HepG2 (cell line): ENCODE results near the gene PLSCR3. TPM values are rescaled to one million over a fixed set of nuclear protein-coding genes. Genes with fewer than 3 reads are reported as not detected.

Experiments
- AKAP8 ChIP-seq: sonication (generic); formaldehyde crosslinking; IDR thresholded peaks from 2 replicates; pipeline ENCODE4 v1.5.1; 2020; ENCODE audit warnings: mild to moderate bottlenecking, missing genetic modification reagents
- BCL3 ChIP-seq: sonication (generic); formaldehyde crosslinking; IDR thresholded peaks from 2 replicates; pipeline ENCODE4 v1.5.1; 2020; ENCODE audit warnings: mild to moderate bottlenecking, missing genetic modification reagents, moderate library complexity
- ETV5 ChIP-seq: IDR thresholded peaks from 2 replicates; pipeline ENCODE4 v1.6.1; 2018; ENCODE audit warnings: missing biosample characterization, missing genetic modification reagents, inconsistent platforms, borderline replicate concordance
- HDAC1 ChIP-seq: sonication (generic); formaldehyde crosslinking; IDR thresholded peaks from 2 replicates; pipeline ENCODE4 v1.5.1; 2020; ENCODE audit warnings: mild to moderate bottlenecking, missing genetic modification reagents
- HNRNPL ChIP-seq: fragments of 200-400 bp; formaldehyde crosslinking; IDR thresholded peaks from 2 replicates; pipeline ENCODE4 v1.6.1; 2017; ENCODE audit warnings: mild to moderate bottlenecking, low read depth, low read length
- MAF1 ChIP-seq: sonication (generic); formaldehyde crosslinking; IDR thresholded peaks from 2 replicates; pipeline ENCODE4 v1.5.0; 2020; ENCODE audit warnings: missing genetic modification reagents, borderline replicate concordance
- MTERF4 ChIP-seq: sonication (generic); formaldehyde crosslinking; IDR thresholded peaks from 2 replicates; pipeline ENCODE4 v1.8.0; 2023; ENCODE audit warnings: mild to moderate bottlenecking, missing genetic modification reagents
- MXD4 ChIP-seq: IDR thresholded peaks from 2 replicates; pipeline ENCODE4 v1.6.1; 2016; ENCODE audit warnings: mild to moderate bottlenecking, missing biosample characterization, missing genetic modification reagents
- NFIB ChIP-seq: sonication (generic); formaldehyde crosslinking; IDR thresholded peaks from 2 replicates; pipeline ENCODE4 v1.9.0; 2021; ENCODE audit warnings: missing genetic modification reagents, mild to moderate bottlenecking, borderline replicate concordance
- PHF20 ChIP-seq: sonication (generic); formaldehyde crosslinking; IDR thresholded peaks from 2 replicates; pipeline ENCODE4 v1.5.0; 2020; ENCODE audit warnings: mild to moderate bottlenecking, missing genetic modification reagents
- PHF5A ChIP-seq: IDR thresholded peaks from one replicate; pipeline ENCODE4 v1.6.1; 2018; ENCODE audit warnings: low read depth, missing genetic modification reagents; ENCODE audit not compliant: unreplicated experiment
- POGZ ChIP-seq: sonication (generic); formaldehyde crosslinking; IDR thresholded peaks from 2 replicates; pipeline ENCODE4 v1.4.0; 2020; ENCODE audit warnings: mild to moderate bottlenecking, missing genetic modification reagents
- PRDM4 ChIP-seq: sonication (generic); formaldehyde crosslinking; IDR thresholded peaks from 2 replicates; pipeline ENCODE4 v1.9.0; 2021; ENCODE audit warnings: missing genetic modification reagents, borderline replicate concordance
- SP1 ChIP-seq, 2 experiments: fragments of 450-650 bp in 1 of 2; sonication (generic) in 1 of 2; formaldehyde crosslinking in 1 of 2; IDR thresholded peaks; 2 replicates each; pipeline versions ENCODE4 v1.4.0 to v1.6.1; 2016 to 2020; ENCODE audit warnings: missing genetic modification reagents in 1 of 2
- THAP11 ChIP-seq: IDR thresholded peaks from 2 replicates; pipeline ENCODE4 v1.6.1; 2016; ENCODE audit warnings: missing biosample characterization, missing genetic modification reagents
- TMF1 ChIP-seq: sonication (generic); formaldehyde crosslinking; IDR thresholded peaks from 2 replicates; pipeline ENCODE4 v1.8.1; 2022; ENCODE audit warnings: low read depth, missing genetic modification reagents
- XRCC5 ChIP-seq: fragments of 200-400 bp; formaldehyde crosslinking; optimal IDR thresholded peaks from 2 replicates; pipeline ENCODE3; 2017; ENCODE audit warnings: mild to moderate bottlenecking, low read length
- ZBTB3 ChIP-seq: sonication (generic); formaldehyde crosslinking; IDR thresholded peaks from 2 replicates; pipeline ENCODE4 v1.4.0; 2020; ENCODE audit warnings: low read depth, mild to moderate bottlenecking, moderate library complexity, missing genetic modification reagents, borderline replicate concordance
- ZBTB39 ChIP-seq: sonication (generic); formaldehyde crosslinking; IDR thresholded peaks from 2 replicates; pipeline ENCODE4 v1.5.0; 2020; ENCODE audit warnings: missing genetic modification reagents
- ZMAT5 ChIP-seq: sonication (generic); formaldehyde crosslinking; IDR thresholded peaks from 2 replicates; pipeline ENCODE4 v1.5.0; 2020; ENCODE audit warnings: mild to moderate bottlenecking, low read depth, missing genetic modification reagents, borderline replicate concordance
- ZNF530 ChIP-seq: sonication (generic); formaldehyde crosslinking; IDR thresholded peaks from 2 replicates; pipeline ENCODE4 v1.5.0; 2020; ENCODE audit warnings: low read depth, mild to moderate bottlenecking, missing genetic modification reagents
- ZNF589 ChIP-seq: sonication (generic); formaldehyde crosslinking; conservative IDR thresholded peaks from 2 replicates; pipeline ENCODE4 v1.8.0; 2022; ENCODE audit warnings: mild to moderate bottlenecking, moderate library complexity, missing genetic modification reagents
- polyA plus RNA-seq, 8 experiments: library from polyadenylated mRNA; depleted of rRNA in 3 of 8; stranded (reverse) in 7 of 8; unstranded in 1 of 8; fragments of >200 nt; fragmentation: Illumina TruSeq in 4 of 8; extraction: Trizol in 4 of 8; gene quantifications; 2 replicates each; pipeline versions ENCODE4 v1.2.1 to v1.2.3, GENCODE V29; 2011 to 2016; ENCODE audit warnings: low read depth in 4 of 8, missing spikeins in 1 of 8, mixed read lengths in 1 of 8; ENCODE audit not compliant: insufficient read depth in 1 of 8
- total RNA-seq, 5 experiments: library from RNA; depleted of rRNA; stranded (reverse); fragments of >200 nt; fragmentation: Illumina TruSeq; extraction: Trizol; gene quantifications; 2 replicates each; pipeline ENCODE4 v1.2.3, GENCODE V29; 2016; ENCODE audit warnings: low read depth in 1 of 5

PLSCR3 gene
- total and polyA plus RNA-seq, 2 of the 13 experiments (the other 11 are each of a cell fraction or from before 2014, with no cell fraction given), result 5.6 to 6.2 TPM

GRCh38 chr17:7356072-7356549, 38.2 kb downstream of the PLSCR3 start (continued):
- TF ChIP-seq ZMAT5, result no peak
- peak; percentile 81 for TF ChIP-seq THAP11 (CRISPR knock-in tag)
- TF ChIP-seq ETV5 (CRISPR knock-in tag), result peak; percentile 34; the same call in 1 of the 2 replicates
- TF ChIP-seq HDAC1 (CRISPR knock-in tag), result peak; percentile 35; the same call in 1 of the 2 replicates
- no peak for TF ChIP-seq SP1 (IDR thresholded peaks at IDR 0.05)
- TF ChIP-seq SP1 (CRISPR knock-in tag; IDR thresholded peaks at IDR 0.05), result peak; percentile 48; the same call in 1 of the 2 replicates
- TF ChIP-seq MAF1, result no peak
- TF ChIP-seq HNRNPL, result peak; percentile 70; the same call in 1 of the 2 replicates
- TF ChIP-seq MTERF4 (CRISPR knock-in tag), result no peak; the same call in 1 of the 2 replicates
- no peak for TF ChIP-seq ZNF589 (CRISPR knock-in tag)
- TF ChIP-seq POGZ (CRISPR knock-in tag), result 0 out of 2 replicates have a peak, but pooled peaks have one; percentile 18
- peak; percentile 35; the same call in 1 of the 2 replicates for TF ChIP-seq AKAP8 (CRISPR knock-in tag)
- no peak for TF ChIP-seq PRDM4 (CRISPR knock-in tag)
- TF ChIP-seq NFIB (CRISPR knock-in tag), result no peak
- no peak for TF ChIP-seq TMF1 (CRISPR knock-in tag)
- TF ChIP-seq ZNF530 (CRISPR knock-in tag), result no peak
- TF ChIP-seq ZBTB39 (CRISPR knock-in tag), result no peak
- 0 out of 2 replicates have a peak, but pooled peaks have one; percentile 38 for TF ChIP-seq MXD4 (CRISPR knock-in tag)
- TF ChIP-seq BCL3 (CRISPR knock-in tag), result no peak
- TF ChIP-seq ZBTB3 (CRISPR knock-in tag), result no peak
- peak; percentile 88 for TF ChIP-seq XRCC5
- TF ChIP-seq PHF5A (CRISPR knock-in tag), result no peak
- no peak for TF ChIP-seq PHF20 (CRISPR knock-in tag)
